A549 (cell line): Measurements from ENCODE around the gene TERB2.
"Not testable (repeated sequence)": the region's sequence is repeated elsewhere in the genome, so short reads cannot be mapped to it uniquely, and the experiment has no call there.

Source experiments
- CTCF ChIP-seq: fragments of >200 bp; sonication (Bioruptor Twin); formaldehyde crosslinking; IDR thresholded peaks from 3 replicates; pipeline ENCODE4 v1.5.1; 2016
- KDM1A ChIP-seq: fragments of 200-600 bp; sonication (generic); IDR thresholded peaks from 2 replicates; pipeline ENCODE4 v1.6.1; 2016; ENCODE audit warnings: low read depth, mild to moderate bottlenecking
- MYC ChIP-seq: IDR thresholded peaks from 2 replicates; pipeline ENCODE4 v1.6.1; 2012; ENCODE audit warnings: mild to moderate bottlenecking, inconsistent platforms, low read length, improper control_type of control experiment, borderline replicate concordance
- POLR2A ChIP-seq: IDR thresholded peaks from 2 replicates; pipeline ENCODE4 v1.6.1; 2012; ENCODE audit warnings: mild to moderate bottlenecking, low read length
- RAD21 ChIP-seq, 2 experiments: fragments of >200 bp in 1 of 2; sonication (Bioruptor Twin) in 1 of 2; formaldehyde crosslinking in 1 of 2; IDR thresholded peaks in 1 of 2; conservative IDR thresholded peaks in 1 of 2; 2 replicates in 1 of 2; 3 replicates in 1 of 2; pipeline ENCODE4 v1.6.1; 2012 to 2018; ENCODE audit warnings: inconsistent platforms in 1 of 2
- RNF2 ChIP-seq: fragments of 200-600 bp; sonication (generic); IDR thresholded peaks from 2 replicates; pipeline ENCODE4 v1.6.1; 2016; ENCODE audit warnings: low read depth, mild to moderate bottlenecking, antibody characterized with exemption, moderate library complexity, borderline replicate concordance
- USF2 ChIP-seq: fragments of 450-650 bp; IDR thresholded peaks from 2 replicates; pipeline ENCODE4 v1.6.1; 2014; ENCODE audit warnings: antibody characterized with exemption

- TF ChIP-seq POLR2A; USF2; CTCF; MYC; RAD21 (conservative IDR thresholded peaks at IDR 0.05 in 1 of 2, IDR thresholded peaks at IDR 0.05 in 1 of 2); KDM1A; RNF2: not testable (repeated sequence)
Observed at GRCh38 chr15:44976183-44976582, 19.7 kb downstream of the TERB2 start.
